Panc1 (cell line): ENCODE measurements around the gene MSI2.

ENCODE experiments used
- POLR2AphosphoS5 ChIP-seq: IDR thresholded peaks from 2 replicates; pipeline ENCODE4 v1.6.1; 2012; ENCODE audit warnings: mild to moderate bottlenecking, low read depth, low read length, moderate library complexity
- TCF7L2 ChIP-seq: IDR thresholded peaks from 2 replicates; pipeline ENCODE4 v1.6.1; 2011; ENCODE audit warnings: mild to moderate bottlenecking, low read depth, low read length, inconsistent platforms
- TF ChIP-seq, protein P1 (sequence below): fragments of 450-650 bp; IDR thresholded peaks from 2 replicates; pipeline ENCODE4 v1.5.1; 2017; ENCODE audit warnings: mild to moderate bottlenecking
- TF ChIP-seq, protein P2 (sequence below), 2 experiments: IDR thresholded peaks; 2 replicates each; pipeline ENCODE4 v1.6.1; 2011 to 2012; ENCODE audit warnings: low read depth in 2 of 2, control low read depth in 1 of 2, low read length in 1 of 2, mild to moderate bottlenecking in 1 of 2, moderate library complexity in 1 of 2; ENCODE audit not compliant: insufficient read depth in 1 of 2

GRCh38 chr17:57697891-57698711 is 441.8 kb downstream of the MSI2 start:
- TF ChIP-seq, protein P1, sequence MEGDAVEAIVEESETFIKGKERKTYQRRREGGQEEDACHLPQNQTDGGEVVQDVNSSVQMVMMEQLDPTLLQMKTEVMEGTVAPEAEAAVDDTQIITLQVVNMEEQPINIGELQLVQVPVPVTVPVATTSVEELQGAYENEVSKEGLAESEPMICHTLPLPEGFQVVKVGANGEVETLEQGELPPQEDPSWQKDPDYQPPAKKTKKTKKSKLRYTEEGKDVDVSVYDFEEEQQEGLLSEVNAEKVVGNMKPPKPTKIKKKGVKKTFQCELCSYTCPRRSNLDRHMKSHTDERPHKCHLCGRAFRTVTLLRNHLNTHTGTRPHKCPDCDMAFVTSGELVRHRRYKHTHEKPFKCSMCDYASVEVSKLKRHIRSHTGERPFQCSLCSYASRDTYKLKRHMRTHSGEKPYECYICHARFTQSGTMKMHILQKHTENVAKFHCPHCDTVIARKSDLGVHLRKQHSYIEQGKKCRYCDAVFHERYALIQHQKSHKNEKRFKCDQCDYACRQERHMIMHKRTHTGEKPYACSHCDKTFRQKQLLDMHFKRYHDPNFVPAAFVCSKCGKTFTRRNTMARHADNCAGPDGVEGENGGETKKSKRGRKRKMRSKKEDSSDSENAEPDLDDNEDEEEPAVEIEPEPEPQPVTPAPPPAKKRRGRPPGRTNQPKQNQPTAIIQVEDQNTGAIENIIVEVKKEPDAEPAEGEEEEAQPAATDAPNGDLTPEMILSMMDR = no peak
- TF ChIP-seq, protein P2, sequence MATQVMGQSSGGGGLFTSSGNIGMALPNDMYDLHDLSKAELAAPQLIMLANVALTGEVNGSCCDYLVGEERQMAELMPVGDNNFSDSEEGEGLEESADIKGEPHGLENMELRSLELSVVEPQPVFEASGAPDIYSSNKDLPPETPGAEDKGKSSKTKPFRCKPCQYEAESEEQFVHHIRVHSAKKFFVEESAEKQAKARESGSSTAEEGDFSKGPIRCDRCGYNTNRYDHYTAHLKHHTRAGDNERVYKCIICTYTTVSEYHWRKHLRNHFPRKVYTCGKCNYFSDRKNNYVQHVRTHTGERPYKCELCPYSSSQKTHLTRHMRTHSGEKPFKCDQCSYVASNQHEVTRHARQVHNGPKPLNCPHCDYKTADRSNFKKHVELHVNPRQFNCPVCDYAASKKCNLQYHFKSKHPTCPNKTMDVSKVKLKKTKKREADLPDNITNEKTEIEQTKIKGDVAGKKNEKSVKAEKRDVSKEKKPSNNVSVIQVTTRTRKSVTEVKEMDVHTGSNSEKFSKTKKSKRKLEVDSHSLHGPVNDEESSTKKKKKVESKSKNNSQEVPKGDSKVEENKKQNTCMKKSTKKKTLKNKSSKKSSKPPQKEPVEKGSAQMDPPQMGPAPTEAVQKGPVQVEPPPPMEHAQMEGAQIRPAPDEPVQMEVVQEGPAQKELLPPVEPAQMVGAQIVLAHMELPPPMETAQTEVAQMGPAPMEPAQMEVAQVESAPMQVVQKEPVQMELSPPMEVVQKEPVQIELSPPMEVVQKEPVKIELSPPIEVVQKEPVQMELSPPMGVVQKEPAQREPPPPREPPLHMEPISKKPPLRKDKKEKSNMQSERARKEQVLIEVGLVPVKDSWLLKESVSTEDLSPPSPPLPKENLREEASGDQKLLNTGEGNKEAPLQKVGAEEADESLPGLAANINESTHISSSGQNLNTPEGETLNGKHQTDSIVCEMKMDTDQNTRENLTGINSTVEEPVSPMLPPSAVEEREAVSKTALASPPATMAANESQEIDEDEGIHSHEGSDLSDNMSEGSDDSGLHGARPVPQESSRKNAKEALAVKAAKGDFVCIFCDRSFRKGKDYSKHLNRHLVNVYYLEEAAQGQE (IDR thresholded peaks at IDR 0.05; ENCODE audit: insufficient read depth in 1 of 2, low read depth in 2 of 2, low read length in 1 of 2) = no peak
- no peak for TF ChIP-seq TCF7L2
- TF ChIP-seq POLR2AphosphoS5 = no peak
